HCT116 (cell line): ENCODE data around the gene S100A10. TPM values are rescaled to one million over a fixed set of nuclear protein-coding genes. Genes with fewer than 3 reads are reported as not detected.

ENCODE experiments used
- ATAC-seq: fragments of 200-7000 bp; cut with Tn5 transposase; 2 replicates; pipeline ENCODE4 v1.9.1; 2020; ENCODE audit warnings: mild to moderate bottlenecking, moderate library complexity
- BruUV-seq: library from RNA; stranded (reverse); fragments of 400-500 nt; replicated peaks from 2 replicates; lab custom pipeline; 2021; lab: Mats Ljungman, UMichigan
- CTCF ChIA-PET: fragments of 300-600 bp; sonication (Branson Sonifier 250); formaldehyde crosslinking; loops from one replicate; lab custom pipeline; 2021; ENCODE audit warnings: antibody characterized with exemption; lab: Charles Lee
- POLR2A ChIA-PET: fragments of 300-600, 350-600 bp; sonication (Branson Sonifier 250); formaldehyde crosslinking; loops from one replicate; lab custom pipeline; 2021; ENCODE audit warnings: antibody characterized with exemption; lab: Charles Lee
- RAD21 ChIA-PET, 2 experiments: fragments of 300-600 bp; sonication (Branson Sonifier 250); formaldehyde crosslinking; loops; one replicate each; lab custom pipeline; 2023; ENCODE audit warnings: low total read pairs in 2 of 2; ENCODE audit not compliant: uncharacterized antibody in 2 of 2, unreplicated experiment in 2 of 2, low non-redundant PET in 1 of 2; lab: Charles Lee
- DNase-seq: peaks from one replicate; pipeline ENCODE4 v3.0.0-alpha.2; 2010; ENCODE audit warnings: low read depth, low spot score
- H2AFZ ChIP-seq: fragments of 200-600 bp; shearing (Covaris generic), sonication (generic); 2 replicates; pipeline ENCODE4 v1.6.1; 2017; ENCODE audit warnings: low read depth, mixed run types, mixed read lengths, antibody characterized with exemption, low read length; ENCODE audit not compliant: poor library complexity, severe bottlenecking
- H3K27ac ChIP-seq: 2 replicates; pipeline ENCODE4 v1.5.1; 2012; ENCODE audit warnings: low read depth, low read length
- H3K27me3 ChIP-seq: fragments of 200-600 bp; sonication (generic); 2 replicates; pipeline ENCODE4 v1.6.1; 2016; ENCODE audit warnings: mixed run types, low read length, mixed read lengths; ENCODE audit not compliant: insufficient read depth
- H3K36me3 ChIP-seq, 2 experiments: fragments of 200-500 bp in 1 of 2; fragments of 200-600 bp in 1 of 2; sonication (Bioruptor generic) in 1 of 2; sonication (generic) in 1 of 2; 2 replicates each; pipeline versions ENCODE4 v1.5.1 to v1.6.1; 2014 to 2016; ENCODE audit warnings: low read length in 2 of 2, inconsistent platforms in 1 of 2, mixed read lengths in 1 of 2, mixed run types in 1 of 2; ENCODE audit not compliant: insufficient read depth in 2 of 2, control insufficient read depth in 1 of 2
- H3K4me1 ChIP-seq, 2 experiments: fragments of 200-600 bp in 1 of 2; sonication (generic) in 1 of 2; 2 replicates each; pipeline versions ENCODE4 v1.5.1 to v1.6.1; 2012 to 2017; ENCODE audit warnings: low read length in 2 of 2, inconsistent platforms in 1 of 2, mild to moderate bottlenecking in 1 of 2, mixed read lengths in 1 of 2, mixed run types in 1 of 2, moderate library complexity in 1 of 2; ENCODE audit not compliant: insufficient read depth in 2 of 2, control insufficient read depth in 1 of 2
- H3K4me2 ChIP-seq: fragments of 200-600 bp; sonication (generic); 2 replicates; pipeline ENCODE4 v1.6.1; 2017; ENCODE audit warnings: mixed run types, low read length, mixed read lengths
- H3K4me3 ChIP-seq, 2 experiments: fragments of 200-600 bp in 1 of 2; sonication (generic) in 1 of 2; replicated peaks in 1 of 2; 2 replicates each; pipeline ENCODE4 v1.5.1; 2011 to 2016; ENCODE audit warnings: low read length in 2 of 2, control low read depth in 1 of 2, low read depth in 1 of 2, mild to moderate bottlenecking in 1 of 2, mixed read lengths in 1 of 2, mixed run types in 1 of 2
- H3K79me2 ChIP-seq: fragments of 200-600 bp; sonication (generic); 2 replicates; pipeline ENCODE4 v1.6.1; 2017; ENCODE audit warnings: mild to moderate bottlenecking, mixed run types, low read length, moderate library complexity, mixed read lengths; ENCODE audit not compliant: insufficient read depth
- H3K9ac ChIP-seq: fragments of 200-600 bp; sonication (generic); 2 replicates; pipeline ENCODE4 v1.6.1; 2016; ENCODE audit warnings: low read length, mixed read lengths
- H3K9me2 ChIP-seq: fragments of 200-600 bp; sonication (generic), shearing (Covaris generic); 2 replicates; pipeline ENCODE4 v1.6.1; 2017; ENCODE audit warnings: mixed run types, mild to moderate bottlenecking, moderate library complexity; ENCODE audit not compliant: insufficient read depth
- H3K9me3 ChIP-seq, 2 experiments: fragments of 200-500 bp in 1 of 2; fragments of 200-600 bp in 1 of 2; sonication (Bioruptor generic) in 1 of 2; sonication (generic) in 1 of 2; 2 replicates each; pipeline ENCODE4 v1.6.1; 2014 to 2017; ENCODE audit warnings: low read length in 2 of 2, mixed read lengths in 2 of 2, inconsistent platforms in 1 of 2, low read depth in 1 of 2, mild to moderate bottlenecking in 1 of 2, mixed run types in 1 of 2, moderate library complexity in 1 of 2; ENCODE audit not compliant: control insufficient read depth in 1 of 2, insufficient read depth in 1 of 2
- H4K20me1 ChIP-seq: fragments of 200-600 bp; sonication (generic), shearing (Covaris generic); 2 replicates; pipeline ENCODE4 v1.6.1; 2017; ENCODE audit warnings: mixed run types, mild to moderate bottlenecking, moderate library complexity; ENCODE audit not compliant: insufficient read depth
- CBX3 ChIP-seq: IDR thresholded peaks from 2 replicates; pipeline ENCODE4 v1.6.1; 2012; ENCODE audit warnings: low read depth
- EGR1 ChIP-seq: IDR thresholded peaks from 2 replicates; pipeline ENCODE4 v1.6.1; 2012; ENCODE audit warnings: low read depth
- ELF1 ChIP-seq: IDR thresholded peaks from 2 replicates; pipeline ENCODE4 v1.6.1; 2012; ENCODE audit warnings: low read depth, borderline replicate concordance
- FOSL1 ChIP-seq: IDR thresholded peaks from 2 replicates; pipeline ENCODE4 v1.6.1; 2012; ENCODE audit warnings: low read depth
- JUND ChIP-seq: IDR thresholded peaks from 2 replicates; pipeline ENCODE4 v1.6.1; 2012
- POLR2AphosphoS5 ChIP-seq: IDR thresholded peaks from 2 replicates; pipeline ENCODE4 v1.6.1; 2011; ENCODE audit warnings: mild to moderate bottlenecking, low read depth, low read length, moderate library complexity
- REST ChIP-seq: IDR thresholded peaks from 2 replicates; pipeline ENCODE4 v1.6.1; 2012; ENCODE audit warnings: low read depth
- intact Hi-C: fragments of 100-400 bp; cut with micrococcal nuclease; formaldehyde crosslinking; loops from 2 replicates; pipeline ENCODE4 v1.10.0; 2022
- total RNA-seq: library from RNA; stranded (reverse); gene quantifications from one replicate; pipeline ENCODE4 v1.2.1, GENCODE V29; 2021; ENCODE audit not compliant: unreplicated experiment

S100A10 gene
- total RNA-seq, 1 experiment from 2014 or later: 340 TPM

- TF ChIP-seq REST: no peak
- no peak for TF ChIP-seq EGR1
- TF ChIP-seq JUND: no peak
- no peak for TF ChIP-seq CBX3
- TF ChIP-seq POLR2AphosphoS5: no peak
- TF ChIP-seq ELF1: no peak
- TF ChIP-seq, all 23 proteins: peak for 0
Observed at GRCh38 chr1:151948506-151948905, 45.2 kb downstream of the S100A10 start (continued).

- RAD21 ChIA-PET: no interaction called here
- no peak for ATAC-seq
Observed at GRCh38 chr1:151947140-151947539, 46.5 kb downstream of the S100A10 start.

More at GRCh38 chr1:151947140-151947539, 46.5 kb downstream of the S100A10 start:
- Histone ChIP-seq H3K4me3 (no peak overlapping the region), H3K9ac (no peak overlapping the region), H3K79me2 (no peaks in the 10 kb centered on the region), H3K4me2 (peak overlapping the region; percentile 63), H3K36me3 (no peaks in the 10 kb centered on the region), H3K9me2 (no peaks in the 10 kb centered on the region), H4K20me1 (no peaks in the 10 kb centered on the region), H2AFZ (peak overlapping the region; percentile 59), H3K4me1 (peaks cover 29 to 44% of the 10 kb centered on the region in 2 experiments), H3K27me3 (no peaks in the 10 kb centered on the region), H3K9me3 (no peaks in the 10 kb centered on the region), H3K27ac (no peak overlapping the region)
- intact Hi-C loops: no loop called here
- BruUV-seq: no TSS peak
- CTCF ChIA-PET: interaction anchor here (1.0 to 1.6 kb wide), 2 partner anchors 21 to 55 kb away, joined by 4 to 7 read pairs; no protein-coding TSS in a partner anchor
- POLR2A ChIA-PET: no interaction called here
- DNase-seq: no peak
- TF ChIP-seq JUND (peak; percentile 54; the same call in 1 of the 2 replicates), EGR1 (no peak), FOSL1 (peak; percentile 75)
